ENCODE data around the gene TAF6. TPM values are rescaled to one million over a fixed set of nuclear protein-coding genes. Genes with fewer than 3 reads are reported as not detected.

TAF6 gene
- total and polyA plus RNA-seq, 12 donors: 23.5 to 43.3 (median 31.0) TPM

GRCh38 chr7:100088621-100089457, 30.3 kb downstream of the TAF6 start, which contains the start of gene COPS6:
Gene COPS6, plus strand, starts transcription at chr7:100088969. Its CDS starts 22 bp downstream, at chr7:100088991.
- no peaks in the 10 kb centered on the region for H3K9me3 ChIP-seq
- H3K4me1 ChIP-seq: peaks cover 5 to 42% (median 21%) of the 10 kb centered on the region in 9 donors
- peak within 1 kb of the TSS; percentile 43 to 96 (median 84) for H3K4me3 ChIP-seq
- peak; percentile 84 to 89 (median 87) for ATAC-seq
- peak within 1 kb of the TSS; percentile 42 to 98 (median 93) for H3K27ac ChIP-seq
- intact Hi-C loops (cut with DNase I): loop anchor here in 3 of 10 donors (5.0 to 10.0 kb wide), 3 partner anchors 38 to 174 kb away; partner anchors contain the start of genes TRIM4 (in 2 of the 3) and MBLAC1 (in 1 of the 3)
- peaks cover 0 to 41% (median 29%) of the 10 kb centered on the region in 9 donors for H3K36me3 ChIP-seq
- peak; percentile 88 to 89 for DNase-seq
- H3K27me3 ChIP-seq: no peaks in the 10 kb centered on the region
- 0 to 1% methylated on average over 51 to 67 of the region's 68 CpGs for WGBS, 2 donors
- no peak for TF ChIP-seq CTCF (IDR thresholded peaks at IDR 0.05)

- Histone ChIP-seq H3K4me3 (peak overlapping the region; percentile 43 to 96 (median 84)), H3K36me3 (peaks cover 0 to 34% (median 24%) of the 10 kb centered on the region in 9 donors), H3K27me3 (no peaks in the 10 kb centered on the region), H3K4me1 (peaks cover 5 to 37% (median 18%) of the 10 kb centered on the region in 9 donors), H3K27ac (peak overlapping the region; percentile 42 to 98 (median 93)), H3K9me3 (no peaks in the 10 kb centered on the region)
- no peak for TF ChIP-seq CTCF (IDR thresholded peaks at IDR 0.05)
- 82 to 86% methylated on average over 11 of the region's 11 CpGs for WGBS, 2 donors
- DNase-seq: no peak
- intact Hi-C loops (cut with DNase I): loop anchor here in 3 of 10 donors (5.0 to 10.0 kb wide), 3 partner anchors 39 to 173 kb away; partner anchors contain the start of genes TRIM4 (in 2 of the 3) and MBLAC1 (in 1 of the 3)
- peak in 3 of 8 donors; percentile 2 to 27 (median 7) for ATAC-seq
Observed at GRCh38 chr7:100088095-100088620, 31.0 kb downstream of the TAF6 start.

GRCh38 chr7:100087055-100087750, 32.0 kb downstream of the TAF6 start:
- no peaks in the 10 kb centered on the region for H3K27me3 ChIP-seq
- no peaks in the 10 kb centered on the region for H3K9me3 ChIP-seq
- TF ChIP-seq CTCF (IDR thresholded peaks at IDR 0.05): no peak
- 75 to 76% methylated on average over 10 of the region's 10 CpGs for WGBS, 2 donors
- peaks cover 5 to 42% (median 27%) of the 10 kb centered on the region in 9 donors for H3K4me1 ChIP-seq
- peak overlapping the region in 1 of 10 donors; percentile 95 for H3K27ac ChIP-seq
- H3K36me3 ChIP-seq: peaks cover 0 to 25% (median 14%) of the 10 kb centered on the region in 9 donors
- DNase-seq (no peak), ATAC-seq (no peak)
- intact Hi-C loops (cut with DNase I): loop anchor here in 3 of 10 donors (5.0 to 10.0 kb wide), 3 partner anchors 40 to 172 kb away; partner anchors contain the start of genes TRIM4 (in 2 of the 3) and MBLAC1 (in 1 of the 3)
- no peak overlapping the region for H3K4me3 ChIP-seq

Measured in heart right ventricle (tissue), 16 donors.